Measurements from ENCODE around the gene COG4.

Gene COG4

DNA sequence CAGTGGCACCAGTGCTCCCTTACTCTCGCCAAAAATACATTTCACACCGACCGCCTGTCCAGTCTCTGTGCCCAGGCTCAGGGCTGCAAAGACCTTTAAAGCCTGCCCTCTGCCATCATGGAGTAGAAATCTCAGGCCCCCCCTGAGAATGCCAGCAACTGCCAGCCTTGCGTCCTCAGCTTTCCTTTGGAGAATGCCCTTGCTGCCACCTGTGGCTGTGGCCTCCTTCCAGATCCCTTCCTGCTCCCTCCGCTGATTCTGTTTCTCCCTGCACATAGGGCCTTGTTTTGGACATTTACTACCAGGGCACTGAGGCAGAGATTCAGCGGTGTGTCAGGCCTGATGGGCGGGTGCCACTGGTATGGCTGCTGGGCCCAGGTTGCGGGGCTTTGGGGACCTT lies 55.7 kb downstream of the COG4 start:
- TF ChIP-seq, protein P1, sequence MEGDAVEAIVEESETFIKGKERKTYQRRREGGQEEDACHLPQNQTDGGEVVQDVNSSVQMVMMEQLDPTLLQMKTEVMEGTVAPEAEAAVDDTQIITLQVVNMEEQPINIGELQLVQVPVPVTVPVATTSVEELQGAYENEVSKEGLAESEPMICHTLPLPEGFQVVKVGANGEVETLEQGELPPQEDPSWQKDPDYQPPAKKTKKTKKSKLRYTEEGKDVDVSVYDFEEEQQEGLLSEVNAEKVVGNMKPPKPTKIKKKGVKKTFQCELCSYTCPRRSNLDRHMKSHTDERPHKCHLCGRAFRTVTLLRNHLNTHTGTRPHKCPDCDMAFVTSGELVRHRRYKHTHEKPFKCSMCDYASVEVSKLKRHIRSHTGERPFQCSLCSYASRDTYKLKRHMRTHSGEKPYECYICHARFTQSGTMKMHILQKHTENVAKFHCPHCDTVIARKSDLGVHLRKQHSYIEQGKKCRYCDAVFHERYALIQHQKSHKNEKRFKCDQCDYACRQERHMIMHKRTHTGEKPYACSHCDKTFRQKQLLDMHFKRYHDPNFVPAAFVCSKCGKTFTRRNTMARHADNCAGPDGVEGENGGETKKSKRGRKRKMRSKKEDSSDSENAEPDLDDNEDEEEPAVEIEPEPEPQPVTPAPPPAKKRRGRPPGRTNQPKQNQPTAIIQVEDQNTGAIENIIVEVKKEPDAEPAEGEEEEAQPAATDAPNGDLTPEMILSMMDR (conservative IDR thresholded peaks at IDR 0.05; ENCODE audit: low read length), result no peak
- H3K4me3 ChIP-seq (ENCODE audit: low read length), result no peak overlapping the region
- no peak for DNase-seq (ENCODE audit: low read depth)

DNA sequence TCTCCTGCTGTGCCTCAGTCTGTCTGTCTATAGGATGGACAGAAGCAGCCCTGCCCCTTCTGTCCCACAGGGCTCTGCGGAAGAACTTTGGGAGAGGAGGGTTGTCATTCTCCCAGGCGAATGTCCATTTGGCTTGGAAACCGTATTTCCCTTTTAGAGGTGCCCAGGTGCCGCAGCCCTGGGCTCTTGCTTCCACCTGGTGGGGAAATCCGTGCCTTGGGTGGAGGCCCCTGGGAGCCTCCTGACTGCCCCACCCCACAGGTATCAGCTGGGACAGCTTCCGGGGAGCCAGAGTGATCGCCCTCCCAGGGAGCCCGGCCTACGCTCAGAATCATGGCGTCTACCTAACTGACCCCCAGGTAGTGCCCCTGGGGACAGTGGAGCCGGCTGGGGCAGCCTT lies 56.2 kb downstream of the COG4 start:
- no peak overlapping the region for H3K4me3 ChIP-seq (ENCODE audit: low read length)
- TF ChIP-seq, protein P1 (conservative IDR thresholded peaks at IDR 0.05; ENCODE audit: low read length), result no peak
- DNase-seq (ENCODE audit: low read depth), result no peak

DNA sequence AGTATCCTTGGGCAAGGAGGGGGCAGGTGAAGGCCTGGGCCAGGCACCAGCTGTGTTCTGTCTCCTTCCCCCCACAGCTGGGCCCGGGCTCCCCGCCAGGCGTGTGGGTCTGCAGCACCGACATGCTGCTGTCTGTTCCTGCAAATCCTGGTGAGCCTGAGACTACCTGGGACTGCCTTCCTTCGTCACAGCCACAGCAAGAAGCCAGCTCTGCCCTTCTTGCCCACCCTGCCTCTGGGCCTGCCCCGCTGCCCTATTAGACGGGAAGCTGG lies 56.6 kb downstream of the COG4 start:
- H3K4me3 ChIP-seq (ENCODE audit: low read length), result no peak overlapping the region
- TF ChIP-seq, protein P1 (conservative IDR thresholded peaks at IDR 0.05; ENCODE audit: low read length), result no peak
- DNase-seq (ENCODE audit: low read depth), result no peak

DNA sequence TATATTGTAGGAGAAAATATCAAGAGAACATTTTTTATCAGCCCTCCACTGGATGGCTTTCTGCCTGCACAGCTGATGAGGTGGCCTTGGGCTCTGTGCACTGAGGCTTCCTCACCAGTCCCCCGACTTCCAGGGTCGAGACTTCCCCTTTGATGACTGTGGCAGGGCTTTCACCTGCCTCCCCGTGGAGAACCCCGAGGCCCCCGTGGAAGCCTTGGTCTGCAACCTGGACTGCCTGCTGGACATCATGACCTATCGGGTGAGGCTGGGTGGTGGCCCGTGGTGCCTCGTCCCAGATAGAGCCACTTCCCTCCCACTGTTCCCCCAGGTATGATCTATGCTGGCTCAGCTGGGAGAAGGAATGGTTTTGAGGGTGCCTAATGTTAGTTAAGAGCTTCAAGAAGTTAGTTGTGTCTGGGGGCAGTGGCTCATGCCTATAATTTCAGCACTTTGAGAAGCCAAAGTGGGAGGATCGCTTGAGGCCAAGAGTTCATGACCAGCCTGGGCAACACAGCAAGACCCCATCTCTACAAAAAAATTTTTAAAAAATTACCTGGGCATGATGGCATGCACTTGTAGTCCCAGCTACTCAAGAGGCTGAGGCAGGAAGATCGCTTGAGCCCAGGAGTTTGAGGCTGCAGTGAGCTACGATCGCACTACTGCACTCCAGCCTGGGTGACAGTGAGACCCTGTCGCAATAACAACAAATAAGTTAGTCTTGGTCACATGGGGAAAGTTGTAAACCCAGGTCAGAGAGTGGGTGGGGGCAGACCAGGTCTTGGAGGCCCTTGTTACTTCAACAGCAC lies 57.2 kb downstream of the COG4 start:
- TF ChIP-seq, protein P1 (conservative IDR thresholded peaks at IDR 0.05; ENCODE audit: low read length), result no peak
- DNase-seq (ENCODE audit: low read depth), result no peak

DNA sequence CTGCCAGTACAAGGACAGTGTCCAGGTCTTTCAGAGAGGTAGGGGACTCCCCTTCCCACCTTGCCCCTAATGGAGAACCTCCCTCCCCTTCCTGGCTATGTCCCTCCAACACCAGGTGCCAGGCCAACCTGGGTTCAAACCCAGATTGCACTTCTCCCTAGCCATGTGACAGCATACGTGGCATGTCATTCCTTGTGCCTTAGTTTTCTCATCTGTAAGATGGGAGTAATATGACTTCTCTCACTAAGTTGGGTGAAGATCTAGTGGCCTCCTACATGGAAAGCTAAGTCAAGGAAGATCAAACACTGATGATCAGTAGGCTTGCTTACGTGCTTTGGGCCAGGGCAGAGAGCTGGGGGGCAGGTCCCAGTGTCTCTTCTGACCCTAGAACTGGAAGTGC lies 60.1 kb downstream of the COG4 start:
- TF ChIP-seq, protein P1 (conservative IDR thresholded peaks at IDR 0.05; ENCODE audit: low read length), result no peak
- H3K4me3 ChIP-seq (ENCODE audit: low read length), result no peak overlapping the region
- DNase-seq (ENCODE audit: low read depth), result no peak

More for the DNA sequence above, 57.2 kb downstream of the COG4 start:
- no peak overlapping the region for H3K4me3 ChIP-seq (ENCODE audit: low read length)

DNA sequence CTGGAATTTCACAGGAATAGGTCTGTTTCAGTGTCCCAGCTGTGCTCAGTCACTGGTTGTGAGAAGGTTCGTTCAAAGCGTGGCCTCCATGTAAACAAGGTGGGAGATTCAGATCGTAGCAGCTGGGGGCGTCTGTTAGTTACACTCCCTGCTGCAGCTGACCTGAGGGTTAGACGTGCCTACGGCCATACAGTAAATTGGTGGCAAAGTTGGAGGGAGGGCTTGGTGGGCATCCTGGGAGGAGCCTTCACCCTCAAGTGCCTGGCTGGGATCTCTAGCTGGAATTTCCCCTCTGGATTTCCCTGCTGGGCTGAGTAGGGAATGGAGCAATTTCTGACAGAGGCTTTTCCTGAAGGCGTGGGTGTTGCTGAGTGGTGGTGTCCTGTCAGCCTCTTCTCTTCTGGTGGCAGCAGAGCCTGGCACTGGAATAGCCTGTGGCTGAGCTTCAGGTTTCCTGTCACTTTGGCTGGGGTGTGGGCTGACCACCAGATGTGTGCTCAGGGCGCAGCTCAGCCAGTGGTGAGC lies 62.6 kb downstream of the COG4 start:
- DNase-seq (ENCODE audit: low read depth), result no peak

More for the DNA sequence above, 62.6 kb downstream of the COG4 start:
- TF ChIP-seq, protein P1 (conservative IDR thresholded peaks at IDR 0.05; ENCODE audit: low read length), result no peak
- H3K4me3 ChIP-seq (ENCODE audit: low read length), result no peak overlapping the region
